Testis (tissue), 2 donors: ENCODE measurements around the gene DEPDC5.

Source experiments
- POLR2A ChIP-seq: fragments of 450-650 bp; IDR thresholded peaks from one replicate; pipeline ENCODE4 v1.6.1; 2017; ENCODE audit warnings: antibody characterized with exemption, mild to moderate bottlenecking, moderate library complexity
- TF ChIP-seq, protein P1 (sequence below), 3 experiments: fragments of 450-650 bp in 2 of 3; fragments of 200-600 bp in 1 of 3; sonication (generic) in 1 of 3; IDR thresholded peaks; one replicate each; pipeline ENCODE4 v1.5.1; 2016 to 2019; ENCODE audit warnings: antibody characterized with exemption in 3 of 3, mild to moderate bottlenecking in 2 of 3, moderate library complexity in 1 of 3

DNA sequence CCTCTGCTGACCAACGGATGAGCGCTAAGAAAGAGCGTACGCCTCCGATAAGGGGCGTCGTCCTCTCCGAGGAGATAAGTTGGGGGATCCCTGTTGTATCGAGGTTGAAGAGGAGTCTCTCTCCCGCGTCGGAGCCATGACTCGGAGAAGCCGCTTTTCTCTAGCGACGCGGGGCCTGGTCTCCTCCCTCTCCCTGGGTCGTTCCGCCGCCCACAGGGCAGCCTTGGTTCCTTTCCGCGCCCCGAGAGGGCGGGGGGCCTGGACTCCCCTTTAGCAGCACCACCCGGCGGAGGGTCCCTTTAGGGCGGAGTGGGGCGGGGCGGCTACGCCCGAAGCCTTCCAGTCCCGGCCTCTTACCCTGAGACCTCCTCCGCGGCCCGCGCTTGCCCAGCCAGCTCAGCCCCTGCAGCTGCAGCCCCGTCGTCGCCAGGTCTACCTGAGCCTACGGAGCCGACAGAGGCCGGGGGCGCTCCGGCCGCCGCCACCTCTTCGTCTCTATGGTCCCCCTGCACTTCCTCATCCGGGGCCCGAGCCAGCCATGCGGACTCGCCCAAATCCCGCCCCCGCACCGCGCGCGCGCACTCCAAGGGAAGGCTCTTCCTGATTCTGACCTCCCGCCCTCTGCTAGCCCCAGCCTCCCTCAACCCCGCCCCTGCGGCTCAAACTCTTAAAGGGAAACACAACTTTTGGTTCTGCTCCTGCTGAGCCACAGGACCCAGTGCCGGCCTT lies 4.0 kb upstream of the DEPDC5 start, which contains the start of gene PRR14L:
- TF ChIP-seq, protein P1, sequence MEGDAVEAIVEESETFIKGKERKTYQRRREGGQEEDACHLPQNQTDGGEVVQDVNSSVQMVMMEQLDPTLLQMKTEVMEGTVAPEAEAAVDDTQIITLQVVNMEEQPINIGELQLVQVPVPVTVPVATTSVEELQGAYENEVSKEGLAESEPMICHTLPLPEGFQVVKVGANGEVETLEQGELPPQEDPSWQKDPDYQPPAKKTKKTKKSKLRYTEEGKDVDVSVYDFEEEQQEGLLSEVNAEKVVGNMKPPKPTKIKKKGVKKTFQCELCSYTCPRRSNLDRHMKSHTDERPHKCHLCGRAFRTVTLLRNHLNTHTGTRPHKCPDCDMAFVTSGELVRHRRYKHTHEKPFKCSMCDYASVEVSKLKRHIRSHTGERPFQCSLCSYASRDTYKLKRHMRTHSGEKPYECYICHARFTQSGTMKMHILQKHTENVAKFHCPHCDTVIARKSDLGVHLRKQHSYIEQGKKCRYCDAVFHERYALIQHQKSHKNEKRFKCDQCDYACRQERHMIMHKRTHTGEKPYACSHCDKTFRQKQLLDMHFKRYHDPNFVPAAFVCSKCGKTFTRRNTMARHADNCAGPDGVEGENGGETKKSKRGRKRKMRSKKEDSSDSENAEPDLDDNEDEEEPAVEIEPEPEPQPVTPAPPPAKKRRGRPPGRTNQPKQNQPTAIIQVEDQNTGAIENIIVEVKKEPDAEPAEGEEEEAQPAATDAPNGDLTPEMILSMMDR (IDR thresholded peaks at IDR 0.05) = peak in 1 of 3 experiments; percentile 19
- peak; percentile 24 for TF ChIP-seq POLR2A
